ENCODE results near the gene TACR1.

GRCh38 chr2:75241696-75242095 is 42.4 kb upstream of the TACR1 start:
- TF ChIP-seq YY1 (IDR thresholded peaks at IDR 0.05; ENCODE audit: low read depth) = no peak
- TF ChIP-seq NFIC (IDR thresholded peaks at IDR 0.05) = no peak
- no peak for TF ChIP-seq TCF12 (IDR thresholded peaks at IDR 0.05; ENCODE audit: low read depth)
- TF ChIP-seq USF1 (IDR thresholded peaks at IDR 0.05) = no peak
- TF ChIP-seq EP300 (IDR thresholded peaks at IDR 0.05; ENCODE audit: borderline replicate concordance) = no peak
